GM12878 (cell line): Measurements from ENCODE around the gene ADGRE3. TPM values are rescaled to one million over a fixed set of nuclear protein-coding genes. Genes with fewer than 3 reads are reported as not detected.
A peak's percentile ranks its signal among the peaks of the same experiment; 100 is the strongest.

Experiments
- CEBPB ChIP-seq, 2 experiments: fragments of 150-350 bp in 1 of 2; IDR thresholded peaks; 2 replicates each; pipeline ENCODE4 v1.6.1; 2012 to 2014; ENCODE audit warnings: low read depth in 2 of 2, low read length in 2 of 2, borderline replicate concordance in 1 of 2, inconsistent platforms in 1 of 2
- CHD4 ChIP-seq: fragments of 200-600 bp; sonication (generic); IDR thresholded peaks from 2 replicates; pipeline ENCODE4 v1.6.1; 2016; ENCODE audit warnings: mild to moderate bottlenecking
- CUX1 ChIP-seq: IDR thresholded peaks from 2 replicates; pipeline ENCODE4 v1.6.1; 2012; ENCODE audit warnings: improper control_type of control experiment, low read depth, low read length; ENCODE audit not compliant: insufficient replicate concordance
- DPF2 ChIP-seq: fragments of 450-650 bp; IDR thresholded peaks from 2 replicates; pipeline ENCODE4 v1.6.1; 2017; ENCODE audit warnings: mild to moderate bottlenecking
- EED ChIP-seq: sonication (generic); IDR thresholded peaks from 2 replicates; pipeline ENCODE4 v1.6.1; 2016; ENCODE audit warnings: antibody characterized with exemption, low read depth
- FOXK2 ChIP-seq: fragments of 450-650 bp; IDR thresholded peaks from 2 replicates; pipeline ENCODE4 v1.6.1; 2017; ENCODE audit warnings: mild to moderate bottlenecking, moderate library complexity
- FOXM1 ChIP-seq: IDR thresholded peaks from 2 replicates; pipeline ENCODE4 v1.6.1; 2012; ENCODE audit warnings: low read depth, mild to moderate bottlenecking, inconsistent platforms, low read length, moderate library complexity
- GATAD2B ChIP-seq: fragments of 450-650 bp; conservative IDR thresholded peaks from 2 replicates; pipeline ENCODE4 v1.6.1; 2017; ENCODE audit warnings: low read depth, mild to moderate bottlenecking, moderate library complexity
- HDGF ChIP-seq: fragments of 450-650 bp; IDR thresholded peaks from 2 replicates; pipeline ENCODE4 v1.6.1; 2016; ENCODE audit warnings: antibody characterized with exemption
- HSF1 ChIP-seq: fragments of 150-350 bp; IDR thresholded peaks from 2 replicates; pipeline ENCODE4 v1.6.1; 2014; ENCODE audit warnings: mild to moderate bottlenecking, low read depth, low read length
- JUND ChIP-seq: IDR thresholded peaks from 2 replicates; pipeline ENCODE4 v1.6.1; 2012; ENCODE audit warnings: low read depth, mild to moderate bottlenecking, low read length, improper control_type of control experiment, moderate library complexity
- RFX5 ChIP-seq: IDR thresholded peaks from 2 replicates; pipeline ENCODE4 v1.6.1; 2011; ENCODE audit warnings: low read depth, low read length, improper control_type of control experiment
- SKIL ChIP-seq: fragments of 450-650 bp; IDR thresholded peaks from 2 replicates; pipeline ENCODE4 v1.6.1; 2017; ENCODE audit warnings: mild to moderate bottlenecking, low read depth, inconsistent platforms; ENCODE audit not compliant: poor library complexity, severe bottlenecking
- SREBF2 ChIP-seq: IDR thresholded peaks from 2 replicates; pipeline ENCODE4 v1.6.1; 2012; ENCODE audit warnings: mild to moderate bottlenecking, low read length
- USF1 ChIP-seq: IDR thresholded peaks from 2 replicates; pipeline ENCODE4 v1.6.1; 2011; ENCODE audit warnings: borderline replicate concordance, low read depth, mild to moderate bottlenecking, moderate library complexity, mixed read lengths, low read length; ENCODE audit not compliant: insufficient read depth; ENCODE audit errors: extremely low read length
- ZBTB40 ChIP-seq: fragments of 450-650 bp; IDR thresholded peaks from 2 replicates; pipeline ENCODE4 v1.6.1; 2016; ENCODE audit warnings: mild to moderate bottlenecking, moderate library complexity, borderline replicate concordance
- ZSCAN29 ChIP-seq: fragments of 450-650 bp; IDR thresholded peaks from 2 replicates; pipeline ENCODE4 v1.6.1; 2017; ENCODE audit warnings: mild to moderate bottlenecking, moderate library complexity
- polyA plus RNA-seq, 11 experiments: library from polyadenylated mRNA; depleted of rRNA in 4 of 11; unstranded in 6 of 11; stranded (reverse) in 5 of 11; fragments of >200 nt; fragmentation: Nextera tagmentation in 4 of 11; fragmentation: Illumina TruSeq in 1 of 11; extraction: Ambion mirVana in 4 of 11; extraction: Trizol in 1 of 11; gene quantifications; 1 replicate in 1 of 11; 2 replicates in 10 of 11; pipeline versions ENCODE4 v1.2.1 to v1.2.3, GENCODE V29; 2011 to 2016; ENCODE audit warnings: inconsistent platforms in 2 of 11, missing spikeins in 2 of 11, low read depth in 1 of 11
- total RNA-seq, 4 experiments: library from RNA; depleted of rRNA in 3 of 4; stranded (reverse); fragments of >200 nt in 3 of 4; fragmentation: Illumina TruSeq in 1 of 4; extraction: Trizol in 1 of 4; gene quantifications; 2 replicates each; pipeline versions ENCODE4 v1.2.1 to v1.2.3, GENCODE V29; 2013 to 2021

Gene ADGRE3
- total and polyA plus RNA-seq, 10 of the 15 experiments (the other 5 are each of a cell fraction or from before 2014, with no cell fraction given) = 0.04 to 0.10 (median 0.05) TPM; not detected in 6

- TF ChIP-seq USF1 = no peak
- TF ChIP-seq ZSCAN29 = no peak
- TF ChIP-seq HDGF = peak; percentile 87
- TF ChIP-seq EED = peak; percentile 70; the same call in 1 of the 2 replicates
- TF ChIP-seq CEBPB (IDR thresholded peaks at IDR 0.05; ENCODE audit: borderline replicate concordance in 1 of 2, low read depth in 2 of 2, low read length in 2 of 2) = no peak
- peak; percentile 86 for TF ChIP-seq GATAD2B
- no peak for TF ChIP-seq CUX1
- TF ChIP-seq SREBF2 = no peak
- TF ChIP-seq HSF1 = no peak
- TF ChIP-seq ZBTB40 = peak; percentile 26; the same call in 1 of the 2 replicates
- TF ChIP-seq FOXM1 = no peak
- no peak for TF ChIP-seq CHD4
- peak; percentile 97 for TF ChIP-seq SKIL
- TF ChIP-seq FOXK2 = no peak; the same call in 1 of the 2 replicates
- no peak for TF ChIP-seq RFX5
- TF ChIP-seq DPF2 = peak; percentile 96
- no peak for TF ChIP-seq JUND
Measured at GRCh38 chr19:14582894-14583340, 91.7 kb downstream of the ADGRE3 start, which contains the start of gene CLEC17A (continued).
